Stimulated activated CD4-positive, alpha-beta T cell treated with anti-CD3 and anti-CD28 coated beads, Interleukin-12 subunit alpha, Interleukin-12 subunit beta, amount 100 ng/mL, for 4 hours (primary cell): ENCODE measurements around the gene ZEB1.
"Not testable (repeated sequence)": the region's sequence is repeated elsewhere in the genome, so short reads cannot be mapped to it uniquely, and the experiment has no call there.

Experiments
- DNase-seq: peaks from one replicate; pipeline ENCODE4 v3.0.0-alpha.2; 2020

ZEB1 gene

GRCh38 chr10:31515116-31515515, 196.1 kb downstream of the ZEB1 start:
- DNase-seq = no peak

GRCh38 chr10:31515819-31516402, 196.9 kb downstream of the ZEB1 start:
- no peak for DNase-seq

- no peak for DNase-seq
Measured at GRCh38 chr10:31520986-31521831, 202.2 kb downstream of the ZEB1 start.

GRCh38 chr10:31522820-31523219, 203.8 kb downstream of the ZEB1 start:
- no peak for DNase-seq

- no peak for DNase-seq
Measured at GRCh38 chr10:31524460-31524859, 205.4 kb downstream of the ZEB1 start.

GRCh38 chr10:31526178-31526577, 207.2 kb downstream of the ZEB1 start:
- no peak for DNase-seq

- no peak for DNase-seq
Measured at GRCh38 chr10:31526681-31527080, 207.7 kb downstream of the ZEB1 start.

GRCh38 chr10:31528831-31529230, 209.8 kb downstream of the ZEB1 start:
- DNase-seq = no peak

- DNase-seq = no peak
Measured at GRCh38 chr10:31536302-31536701, 217.3 kb downstream of the ZEB1 start.

GRCh38 chr10:31549896-31550295, 230.9 kb downstream of the ZEB1 start:
- DNase-seq = no peak

- DNase-seq = no peak
Measured at GRCh38 chr10:31554556-31554955, 235.5 kb downstream of the ZEB1 start.

GRCh38 chr10:31557854-31558253, 238.8 kb downstream of the ZEB1 start:
- no peak for DNase-seq

- not testable (repeated sequence) for DNase-seq
Measured at GRCh38 chr10:31568252-31568861, 249.3 kb downstream of the ZEB1 start.

- no peak for DNase-seq
Measured at GRCh38 chr10:31574577-31574976, 255.6 kb downstream of the ZEB1 start.

GRCh38 chr10:31578181-31578852, 259.3 kb downstream of the ZEB1 start:
- DNase-seq = no peak

GRCh38 chr10:31578951-31579350, 259.9 kb downstream of the ZEB1 start:
- DNase-seq = no peak
